ENCODE data around the gene TENT4B. TPM values are rescaled to one million over a fixed set of nuclear protein-coding genes. Genes with fewer than 3 reads are reported as not detected.

Gene TENT4B
- total RNA-seq, 1 donor from 2014 or later, result 16.8 TPM

DNA sequence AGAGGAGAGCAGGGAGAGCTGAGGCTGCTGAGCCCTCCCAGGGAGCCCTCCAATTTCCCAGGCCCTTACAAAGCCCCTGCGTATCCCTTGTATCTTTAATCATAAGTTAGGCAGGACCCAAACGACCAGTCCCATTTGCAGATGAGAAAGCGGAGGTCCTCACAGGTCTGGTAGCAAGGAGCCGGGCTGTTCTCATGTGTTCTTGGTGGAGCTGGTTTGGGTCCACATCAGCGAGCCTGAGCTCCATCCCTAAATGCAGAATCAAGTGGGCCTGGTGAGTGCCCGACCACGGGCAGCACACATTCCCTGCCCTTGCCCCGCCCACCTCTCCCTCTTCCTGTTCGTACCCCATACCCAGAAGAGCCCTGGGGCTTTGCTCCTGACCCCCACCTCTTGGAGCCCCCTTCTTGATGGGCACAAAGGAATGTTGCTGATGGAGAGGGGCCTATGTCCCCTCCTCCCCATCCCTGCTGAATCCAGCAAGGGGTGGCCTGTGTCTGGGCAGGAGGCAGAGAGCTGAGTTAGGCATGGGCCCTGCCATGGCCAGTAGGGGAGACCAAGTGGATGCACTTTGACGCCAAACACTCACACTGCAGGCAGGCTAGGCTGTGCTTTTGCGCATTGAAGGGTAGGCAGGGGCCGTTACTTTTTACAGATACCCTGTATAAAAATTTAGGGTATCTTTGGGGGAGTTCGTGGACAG, 95.0 kb downstream of the TENT4B start:
- no peak for DNase-seq (ENCODE audit: low spot score)
- H3K9me3 Mint-ChIP-seq, result no peaks in the 10 kb centered on the region
- intact Hi-C loops (cut with micrococcal nuclease), result no loop called here
- H3K4me1 Mint-ChIP-seq (ENCODE audit: low read depth), result peaks cover 17% of the 10 kb centered on the region
- H3K27me3 Mint-ChIP-seq (ENCODE audit: low read depth), result peaks cover 2% of the 10 kb centered on the region
- peak overlapping the region; percentile 65 for H3K4me3 Mint-ChIP-seq (ENCODE audit: low read depth)
- no peak overlapping the region for H3K27ac Mint-ChIP-seq
- no peaks in the 10 kb centered on the region for H3K36me3 Mint-ChIP-seq (ENCODE audit: low read depth)

DNA sequence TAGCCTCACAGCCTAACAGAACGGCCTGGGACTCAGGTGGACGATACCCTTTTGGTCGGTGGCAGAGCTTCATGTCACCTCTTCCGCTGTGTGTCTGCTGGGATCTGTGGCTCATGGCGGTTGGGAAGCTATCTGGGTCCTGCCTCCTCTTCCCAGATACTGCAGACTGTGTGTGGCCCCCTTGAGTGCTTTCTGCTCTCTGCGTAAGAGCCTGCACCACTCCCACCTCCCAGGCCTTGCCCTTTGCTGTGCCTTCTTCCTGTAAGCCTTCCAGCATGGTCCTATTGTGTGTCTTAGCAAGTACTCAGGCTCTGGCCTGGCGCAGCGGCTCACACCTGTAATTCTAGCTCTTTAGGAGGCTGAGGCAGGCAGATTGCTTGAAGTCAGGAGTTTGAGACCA, 95.7 kb downstream of the TENT4B start:
- DNase-seq (ENCODE audit: low spot score), result no peak

DNA sequence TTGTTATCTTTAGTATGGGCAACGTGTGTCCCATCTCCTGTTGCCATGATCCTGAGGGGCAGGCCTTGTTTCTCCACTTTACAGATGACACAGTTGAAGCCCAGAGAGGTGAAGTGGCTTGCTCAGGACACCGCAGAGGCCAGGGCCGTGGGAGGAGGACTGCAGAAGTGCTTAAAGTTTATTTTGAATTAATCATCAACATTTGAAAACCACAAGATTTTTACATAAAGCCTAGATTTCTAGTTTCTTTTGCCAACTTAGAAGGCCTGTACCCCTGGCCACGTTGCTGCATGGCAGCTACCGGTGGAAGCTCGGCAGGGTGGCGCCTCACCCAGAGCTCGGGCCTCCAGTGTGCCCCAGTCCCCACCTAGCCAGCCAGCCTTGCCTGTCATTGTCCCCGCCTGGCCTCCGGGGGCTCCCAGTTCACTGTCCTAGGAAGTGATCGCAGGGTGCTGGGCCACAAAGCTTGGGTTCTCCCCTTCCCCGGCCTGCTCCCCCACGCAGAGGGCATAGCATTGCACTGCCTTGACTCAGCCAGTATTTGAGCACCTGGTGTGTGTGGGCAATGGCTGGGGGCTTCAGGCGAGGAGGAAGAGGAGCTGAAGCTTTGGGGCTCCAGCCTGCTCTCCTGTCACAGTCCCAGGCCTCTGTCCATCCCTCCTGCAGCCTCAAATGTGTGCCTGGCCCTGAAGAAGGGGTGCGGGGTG, 98.4 kb downstream of the TENT4B start:
- intact Hi-C loops (cut with micrococcal nuclease), result no loop called here
- DNase-seq (ENCODE audit: low spot score), result no peak
- H3K4me1 Mint-ChIP-seq (ENCODE audit: low read depth), result peaks cover 11% of the 10 kb centered on the region
- H3K9me3 Mint-ChIP-seq, result no peaks in the 10 kb centered on the region
- peaks cover 15% of the 10 kb centered on the region for H3K27me3 Mint-ChIP-seq (ENCODE audit: low read depth)
- H3K27ac Mint-ChIP-seq, result no peak overlapping the region
- H3K4me3 Mint-ChIP-seq (ENCODE audit: low read depth), result no peak overlapping the region
- no peaks in the 10 kb centered on the region for H3K36me3 Mint-ChIP-seq (ENCODE audit: low read depth)

More for the DNA sequence above, 95.7 kb downstream of the TENT4B start:
- Mint-ChIP-seq H3K27me3 (ENCODE audit: low read depth) (peaks cover 2% of the 10 kb centered on the region), H3K36me3 (ENCODE audit: low read depth) (no peaks in the 10 kb centered on the region), H3K4me1 (ENCODE audit: low read depth) (peaks cover 17% of the 10 kb centered on the region), H3K27ac (no peak overlapping the region), H3K4me3 (ENCODE audit: low read depth) (no peak overlapping the region), H3K9me3 (no peaks in the 10 kb centered on the region)
- intact Hi-C loops (cut with micrococcal nuclease), result no loop called here

DNA sequence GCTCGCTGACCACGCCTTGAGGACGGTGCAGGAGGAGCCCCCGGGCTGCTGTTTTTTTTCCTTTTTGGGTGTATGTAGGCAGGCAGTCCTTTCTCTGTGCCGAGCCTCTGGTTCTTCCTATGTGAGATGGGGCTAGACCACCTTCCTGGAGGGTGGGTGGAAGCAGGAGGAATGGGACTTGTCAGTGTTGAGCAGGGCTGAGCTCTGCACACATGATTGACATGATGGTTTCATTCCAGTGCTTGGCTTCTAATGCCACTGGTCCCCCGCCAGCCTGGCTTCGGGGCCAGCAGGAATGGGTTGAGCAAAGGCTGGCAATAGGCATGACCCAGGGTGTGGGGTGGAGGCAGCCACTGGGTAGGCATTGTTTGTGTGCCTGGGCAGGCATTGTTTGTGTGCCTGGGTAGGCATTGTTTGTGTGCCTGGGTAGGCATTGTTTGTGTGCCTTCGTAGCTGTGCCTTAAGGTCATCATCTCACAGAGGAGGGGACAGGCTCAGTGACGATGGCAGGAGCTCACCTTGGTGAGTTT, 99.0 kb downstream of the TENT4B start:
- Mint-ChIP-seq H3K4me1 (ENCODE audit: low read depth) (peaks cover 6% of the 10 kb centered on the region), H3K9me3 (no peaks in the 10 kb centered on the region)
- intact Hi-C loops (cut with micrococcal nuclease), result no loop called here

DNA sequence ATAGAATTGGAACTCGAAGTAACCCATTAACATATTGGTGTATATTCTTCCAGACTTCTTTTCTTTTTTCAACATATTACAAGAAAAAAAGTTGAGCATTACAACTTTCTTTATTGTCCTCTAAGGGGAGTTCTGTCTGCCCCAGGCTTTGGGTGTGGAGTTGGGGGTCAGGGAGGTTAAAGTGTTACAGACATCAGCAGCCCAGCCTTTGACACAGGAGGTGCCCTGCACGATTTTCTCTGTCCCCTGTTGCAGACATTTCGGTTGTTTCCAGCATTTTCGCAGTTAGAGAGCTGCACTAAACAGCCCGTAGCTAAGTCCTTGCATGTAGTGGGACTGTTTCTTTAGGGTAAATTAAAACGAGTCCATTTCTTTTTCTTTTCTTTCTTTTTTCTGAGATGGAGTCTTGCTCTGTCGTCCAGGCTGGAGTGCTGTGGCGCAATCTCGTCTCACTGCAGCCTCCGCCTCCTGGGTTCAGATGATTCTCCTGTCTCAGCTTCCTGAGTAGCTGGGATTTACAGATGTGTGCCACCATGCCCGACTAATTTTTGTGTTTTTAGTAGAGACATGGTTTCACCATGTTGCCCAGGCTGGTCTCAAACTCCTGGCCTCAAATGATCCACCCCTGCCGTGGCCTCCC, 99.9 kb downstream of the TENT4B start:
- intact Hi-C loops (cut with micrococcal nuclease), result no loop called here
- no peak for DNase-seq (ENCODE audit: low spot score)
- no peaks in the 10 kb centered on the region for H3K36me3 Mint-ChIP-seq (ENCODE audit: low read depth)
- H3K4me3 Mint-ChIP-seq (ENCODE audit: low read depth), result no peak overlapping the region
- no peak overlapping the region for H3K27ac Mint-ChIP-seq
- H3K27me3 Mint-ChIP-seq (ENCODE audit: low read depth), result peaks cover 22% of the 10 kb centered on the region
- peaks cover 3% of the 10 kb centered on the region for H3K4me1 Mint-ChIP-seq (ENCODE audit: low read depth)
- H3K9me3 Mint-ChIP-seq, result no peaks in the 10 kb centered on the region

More for the DNA sequence above, 99.0 kb downstream of the TENT4B start:
- Mint-ChIP-seq H3K4me3 (ENCODE audit: low read depth) (no peak overlapping the region), H3K27ac (no peak overlapping the region), H3K36me3 (ENCODE audit: low read depth) (no peaks in the 10 kb centered on the region), H3K27me3 (ENCODE audit: low read depth) (peaks cover 21% of the 10 kb centered on the region)
- DNase-seq (ENCODE audit: low spot score), result no peak

DNA sequence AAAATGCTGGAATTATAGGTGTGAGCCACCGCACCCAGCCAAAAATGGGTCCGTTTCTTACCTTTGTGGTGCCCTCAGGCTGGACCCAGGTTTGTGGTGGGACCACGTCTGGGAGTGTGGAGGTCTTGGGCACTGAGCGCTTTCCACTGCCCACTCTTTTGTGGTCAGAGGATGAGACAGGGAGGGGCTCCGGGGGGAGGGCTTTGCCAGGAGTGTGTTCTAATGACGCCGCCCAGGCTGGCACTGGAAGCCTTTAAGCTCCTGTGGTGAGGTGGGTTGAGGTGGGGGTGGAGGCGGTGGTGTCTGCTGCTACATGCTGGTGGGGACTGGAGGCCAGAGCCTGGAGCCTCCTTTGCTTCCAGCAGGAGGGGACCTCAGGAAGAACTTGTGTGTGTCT, 100.4 kb downstream of the TENT4B start:
- no peaks in the 10 kb centered on the region for H3K9me3 Mint-ChIP-seq
- intact Hi-C loops (cut with micrococcal nuclease), result no loop called here
- H3K4me3 Mint-ChIP-seq (ENCODE audit: low read depth), result no peak overlapping the region
- no peaks in the 10 kb centered on the region for H3K36me3 Mint-ChIP-seq (ENCODE audit: low read depth)
- no peak for DNase-seq (ENCODE audit: low spot score)
- H3K27ac Mint-ChIP-seq, result no peak overlapping the region
- peaks cover 24% of the 10 kb centered on the region for H3K27me3 Mint-ChIP-seq (ENCODE audit: low read depth)
- H3K4me1 Mint-ChIP-seq (ENCODE audit: low read depth), result peaks cover 3% of the 10 kb centered on the region

DNA sequence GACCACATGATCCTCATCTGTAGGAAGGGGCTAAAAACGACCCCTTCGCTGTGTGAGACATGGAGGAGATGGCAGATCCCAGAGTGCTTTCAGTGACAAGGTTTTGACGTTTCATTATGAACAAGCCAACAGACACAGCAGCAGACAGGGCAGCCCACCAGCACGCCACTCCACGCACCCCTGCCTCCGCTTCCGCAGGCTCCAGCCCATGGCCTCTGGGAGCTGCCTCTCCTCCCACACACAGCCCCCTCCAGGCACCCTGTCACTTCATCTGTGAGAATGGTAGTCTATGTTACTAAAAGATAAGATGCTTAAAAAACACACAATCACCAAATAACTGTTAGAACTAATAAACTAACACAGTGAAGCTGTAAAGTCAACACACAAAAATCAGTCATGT, 101.0 kb downstream of the TENT4B start:
- Mint-ChIP-seq H3K9me3 (no peaks in the 10 kb centered on the region), H3K27ac (no peak overlapping the region), H3K4me1 (ENCODE audit: low read depth) (peaks cover 3% of the 10 kb centered on the region), H3K4me3 (ENCODE audit: low read depth) (no peak overlapping the region), H3K27me3 (ENCODE audit: low read depth) (peaks cover 28% of the 10 kb centered on the region), H3K36me3 (ENCODE audit: low read depth) (no peaks in the 10 kb centered on the region)
- no peak for DNase-seq (ENCODE audit: low spot score)
- intact Hi-C loops (cut with micrococcal nuclease), result no loop called here

DNA sequence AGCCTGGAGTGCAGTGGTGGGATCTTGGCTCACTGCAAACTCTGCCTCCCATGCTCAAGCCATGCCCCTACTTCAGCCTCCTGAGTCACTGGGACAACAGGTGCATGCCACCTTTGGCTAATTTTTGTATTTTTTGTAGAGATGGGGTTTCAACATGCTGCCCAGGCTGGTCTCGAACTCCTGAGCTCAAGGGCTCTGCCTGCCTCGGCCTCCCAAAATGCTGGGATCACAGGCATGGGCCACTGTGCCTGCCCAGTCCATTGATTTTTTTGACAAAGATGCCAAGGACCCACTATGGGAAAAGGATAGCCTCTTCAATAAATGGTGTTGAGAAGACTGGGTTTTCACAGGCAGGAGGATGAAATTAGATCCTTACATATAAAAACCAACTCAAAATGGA, 102.4 kb downstream of the TENT4B start:
- intact Hi-C loops (cut with micrococcal nuclease), result no loop called here
- H3K4me1 Mint-ChIP-seq (ENCODE audit: low read depth), result peaks cover 7% of the 10 kb centered on the region

DNA sequence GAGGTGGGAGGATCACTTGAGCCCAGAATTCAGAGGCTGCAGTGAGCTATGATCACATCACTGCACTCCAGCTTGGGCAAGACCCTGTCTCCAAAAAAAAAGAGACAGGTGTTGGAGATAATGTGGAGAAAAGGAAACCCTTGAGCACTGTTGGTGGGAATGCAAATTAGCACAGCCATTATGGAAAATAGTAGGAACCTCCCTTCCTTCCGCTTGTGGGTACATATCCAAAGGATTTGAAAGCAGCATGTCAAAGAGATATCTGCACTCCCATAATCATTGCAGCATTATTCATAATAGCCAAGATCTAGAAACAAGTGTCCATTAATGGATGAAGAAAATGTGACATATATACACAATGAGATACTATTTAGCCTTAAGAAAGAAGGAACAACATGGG, 103.5 kb downstream of the TENT4B start:
- H3K9me3 Mint-ChIP-seq, result no peaks in the 10 kb centered on the region
- H3K36me3 Mint-ChIP-seq (ENCODE audit: low read depth), result no peaks in the 10 kb centered on the region
- intact Hi-C loops (cut with micrococcal nuclease), result no loop called here
- DNase-seq (ENCODE audit: low spot score), result no peak
- peaks cover 41% of the 10 kb centered on the region for H3K27me3 Mint-ChIP-seq (ENCODE audit: low read depth)
- H3K4me3 Mint-ChIP-seq (ENCODE audit: low read depth), result no peak overlapping the region
- no peak overlapping the region for H3K27ac Mint-ChIP-seq
- peaks cover 4% of the 10 kb centered on the region for H3K4me1 Mint-ChIP-seq (ENCODE audit: low read depth)

More for the DNA sequence above, 102.4 kb downstream of the TENT4B start:
- DNase-seq (ENCODE audit: low spot score), result no peak
- H3K4me3 Mint-ChIP-seq (ENCODE audit: low read depth), result no peak overlapping the region
- no peaks in the 10 kb centered on the region for H3K9me3 Mint-ChIP-seq
- no peak overlapping the region for H3K27ac Mint-ChIP-seq
- no peaks in the 10 kb centered on the region for H3K36me3 Mint-ChIP-seq (ENCODE audit: low read depth)
- peaks cover 40% of the 10 kb centered on the region for H3K27me3 Mint-ChIP-seq (ENCODE audit: low read depth)

DNA sequence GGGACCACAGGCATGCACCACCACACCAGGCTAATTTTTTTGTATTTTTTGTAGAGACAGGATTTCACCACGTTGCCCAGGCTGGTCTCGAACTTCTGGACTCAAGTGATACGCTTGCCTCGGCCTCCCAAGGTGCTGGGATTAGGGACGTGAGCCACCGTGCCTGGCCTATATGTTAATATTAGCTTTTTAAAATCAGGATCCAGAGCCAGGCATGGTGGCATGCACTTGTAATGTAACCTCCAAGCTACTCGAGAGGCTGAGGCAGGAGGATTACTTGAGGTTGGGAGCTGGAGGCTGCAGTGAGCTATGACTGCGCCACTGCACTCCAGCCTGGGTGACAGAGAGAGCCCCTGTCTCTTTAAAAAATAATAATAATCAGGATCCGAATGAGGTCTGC, 104.8 kb downstream of the TENT4B start:
- peaks cover 41% of the 10 kb centered on the region for H3K27me3 Mint-ChIP-seq (ENCODE audit: low read depth)
- DNase-seq (ENCODE audit: low spot score), result no peak
- H3K4me3 Mint-ChIP-seq (ENCODE audit: low read depth), result no peak overlapping the region
- H3K9me3 Mint-ChIP-seq, result no peaks in the 10 kb centered on the region
- intact Hi-C loops (cut with micrococcal nuclease), result no loop called here
- no peak overlapping the region for H3K27ac Mint-ChIP-seq
- H3K4me1 Mint-ChIP-seq (ENCODE audit: low read depth), result peaks cover 4% of the 10 kb centered on the region
- H3K36me3 Mint-ChIP-seq (ENCODE audit: low read depth), result no peaks in the 10 kb centered on the region

DNA sequence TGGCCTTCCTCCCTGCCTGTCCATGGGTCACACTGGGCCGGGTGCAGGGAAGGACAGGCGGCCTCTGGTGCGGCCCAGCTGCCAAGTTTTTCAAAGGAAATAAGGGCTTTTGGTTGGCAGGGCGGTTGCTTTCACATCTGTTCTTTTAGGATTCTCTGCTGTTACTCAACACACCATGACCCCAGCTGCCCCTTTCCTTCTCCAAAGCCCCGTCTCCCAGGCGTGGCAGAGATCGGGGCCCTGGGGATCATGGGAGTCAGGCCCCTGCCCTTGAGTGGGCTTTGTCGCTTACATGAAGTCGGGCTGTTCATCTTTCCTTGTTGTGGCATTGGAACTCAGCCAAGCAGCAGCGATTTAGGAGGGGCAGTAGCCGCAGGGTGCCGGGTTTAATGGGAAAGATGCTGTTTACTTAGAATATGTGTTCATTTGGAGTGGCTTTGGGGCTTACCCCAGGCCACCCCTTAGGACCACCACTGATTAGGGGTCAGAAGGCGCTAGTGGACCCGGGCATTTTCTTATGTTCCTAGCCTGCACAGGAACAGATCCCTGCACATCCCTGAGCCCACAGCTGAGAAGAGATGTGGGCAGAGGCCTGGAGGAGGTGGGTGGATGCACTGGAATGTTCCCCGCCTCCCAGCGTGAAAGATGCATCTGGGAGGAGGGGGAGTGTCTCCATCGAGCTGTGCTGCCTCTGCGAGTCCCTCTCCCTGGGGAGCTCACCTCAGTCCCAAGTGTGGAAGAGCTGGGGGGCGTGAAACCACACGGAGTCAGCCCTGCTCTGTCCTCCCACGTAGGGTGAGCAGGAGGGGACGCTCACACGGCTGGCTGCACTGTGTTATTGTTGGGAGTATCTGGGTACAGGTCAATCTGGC, 106.5 kb downstream of the TENT4B start:
- Mint-ChIP-seq H3K27ac (no peak overlapping the region), H3K36me3 (ENCODE audit: low read depth) (peaks cover 2% of the 10 kb centered on the region), H3K4me1 (ENCODE audit: low read depth) (peaks cover 17% of the 10 kb centered on the region), H3K4me3 (ENCODE audit: low read depth) (no peak overlapping the region), H3K27me3 (ENCODE audit: low read depth) (peaks cover 34% of the 10 kb centered on the region), H3K9me3 (no peaks in the 10 kb centered on the region)
- intact Hi-C loops (cut with micrococcal nuclease), result no loop called here
- no peak for DNase-seq (ENCODE audit: low spot score)

Data from activated T-helper 2 cell treated with anti-CD3 and anti-CD28 coated beads, Interferon-gamma antibody, Interleukin-2, Interleukin-4, amounts not matched to agents 10 μg/mL and 5 μg/mL and 100 μg/mL, durations not matched to agents 14 hours and 24 hours and 36 hours (primary cell).